NCI-H748 (cell line): ENCODE data around the gene NPY2R.

Experiments used
- DNase-seq: peaks from one replicate; lab custom pipeline; 2025; ENCODE audit not compliant: unreplicated experiment; lab: John Stamatoyannopoulos, UW

NPY2R gene

GRCh38 chr4:155208258-155209054, at the start of gene NPY2R:
Gene NPY2R (plus strand): TSS chr4:155208636. CDS start chr4:155213940, 5,304 bp downstream.
- peak; percentile 29 for DNase-seq

GRCh38 chr4:155161357-155161756, 47.1 kb upstream of the NPY2R start:
- no peak for DNase-seq

GRCh38 chr4:155164718-155165117, 43.7 kb upstream of the NPY2R start:
- no peak for DNase-seq

- DNase-seq = no peak
Measured at GRCh38 chr4:155170569-155170968, 37.9 kb upstream of the NPY2R start.

- DNase-seq = no peak
Measured at GRCh38 chr4:155173371-155173770, 35.1 kb upstream of the NPY2R start.

- no peak for DNase-seq
Measured at GRCh38 chr4:155174668-155175067, 33.8 kb upstream of the NPY2R start.

GRCh38 chr4:155179216-155179615, 29.2 kb upstream of the NPY2R start:
- DNase-seq = no peak

- no peak for DNase-seq
Measured at GRCh38 chr4:155186972-155187371, 21.5 kb upstream of the NPY2R start.

- DNase-seq = no peak
Measured at GRCh38 chr4:155187989-155188388, 20.4 kb upstream of the NPY2R start.

GRCh38 chr4:155190099-155190498, 18.3 kb upstream of the NPY2R start:
- no peak for DNase-seq

GRCh38 chr4:155197757-155198156, 10.7 kb upstream of the NPY2R start:
- DNase-seq = no peak

- peak; percentile 14 for DNase-seq
Measured at GRCh38 chr4:155207534-155208257, 740 bp upstream of the NPY2R start.

- DNase-seq = no peak
Measured at GRCh38 chr4:155220025-155220424, 11.6 kb downstream of the NPY2R start.

- no peak for DNase-seq
Measured at GRCh38 chr4:155227131-155227530, 18.7 kb downstream of the NPY2R start.

- no peak for DNase-seq
Measured at GRCh38 chr4:155228713-155229112, 20.3 kb downstream of the NPY2R start.

- DNase-seq = no peak
Measured at GRCh38 chr4:155232432-155232831, 24.0 kb downstream of the NPY2R start.

- DNase-seq = no peak
Measured at GRCh38 chr4:155234206-155234605, 25.8 kb downstream of the NPY2R start.

GRCh38 chr4:155237567-155237966, 29.1 kb downstream of the NPY2R start:
- DNase-seq = no peak

GRCh38 chr4:155241225-155241624, 32.8 kb downstream of the NPY2R start:
- no peak for DNase-seq

GRCh38 chr4:155241664-155242063, 33.2 kb downstream of the NPY2R start:
- no peak for DNase-seq

- DNase-seq = no peak
Measured at GRCh38 chr4:155245105-155245504, 36.7 kb downstream of the NPY2R start.
